IgD-negative memory B cell (primary cell): ENCODE results near the gene MDH2. TPM values are rescaled to one million over a fixed set of nuclear protein-coding genes. Genes with fewer than 3 reads are reported as not detected.
"Not testable (repeated sequence)": the region's sequence is repeated elsewhere in the genome, so short reads cannot be mapped to it uniquely, and the experiment has no call there.

ENCODE experiments used
- H3K27ac Mint-ChIP-seq, 3 donors: one replicate each; pipeline ENCODE4 v1.8.0; 2020 to 2022; ENCODE audit warnings: mild to moderate bottlenecking in 3 of 3, mixed read lengths in 3 of 3, moderate library complexity in 1 of 3
- H3K27me3 Mint-ChIP-seq: one replicate; pipeline ENCODE4 v1.8.0; 2021; ENCODE audit warnings: mixed read lengths
- H3K36me3 Mint-ChIP-seq: one replicate; pipeline ENCODE4 v1.8.0; 2020; ENCODE audit warnings: mild to moderate bottlenecking, mixed read lengths
- H3K4me1 Mint-ChIP-seq, 3 donors: one replicate each; pipeline ENCODE4 v1.8.0; 2020 to 2022; ENCODE audit warnings: mixed read lengths in 3 of 3, mild to moderate bottlenecking in 1 of 3
- H3K4me3 Mint-ChIP-seq, 4 donors: one replicate each; pipeline ENCODE4 v1.8.0; 2020 to 2022; ENCODE audit warnings: mild to moderate bottlenecking in 4 of 4, mixed read lengths in 4 of 4, moderate library complexity in 3 of 4
- H3K9me3 Mint-ChIP-seq, 3 donors: one replicate each; pipeline ENCODE4 v1.8.0; 2020 to 2021; ENCODE audit warnings: mixed read lengths in 3 of 3, mild to moderate bottlenecking in 1 of 3
- polyA plus RNA-seq: library from polyadenylated mRNA; unstranded; fragments of 300-500 nt; fragmentation: Illumina TruSeq; gene quantifications from one replicate; pipeline ENCODE4 v1.2.3, GENCODE V29; 2021

The MDH2 gene
- polyA plus RNA-seq, result 177 TPM

- H3K36me3 Mint-ChIP-seq, result no peaks in the 10 kb centered on the region
- peak within 1 kb of the TSS; percentile 80 to 97 (median 95) for H3K27ac Mint-ChIP-seq
- no peaks in the 10 kb centered on the region for H3K27me3 Mint-ChIP-seq
- H3K9me3 Mint-ChIP-seq, result no peaks in the 10 kb centered on the region
- H3K4me3 Mint-ChIP-seq, result peak within 1 kb of the TSS; percentile 88 to 99 (median 94)
- peaks cover 19 to 41% (median 24%) of the 10 kb centered on the region in 3 donors for H3K4me1 Mint-ChIP-seq
Observed at GRCh38 chr7:76047811-76048667, at the start of gene MDH2, which contains the start of gene STYXL1. Gene MDH2 (plus strand): TSS chr7:76048106. CDS start chr7:76048161, 55 bp downstream. Gene STYXL1 (minus strand): TSS chr7:76048000. CDS start chr7:76030523, 17,477 bp downstream.

GRCh38 chr7:76000566-76000965, 47.3 kb upstream of the MDH2 start:
- H3K27ac Mint-ChIP-seq, result no peak overlapping the region
- no peak overlapping the region for H3K4me3 Mint-ChIP-seq
- peaks cover 7% of the 10 kb centered on the region in 3 donors for H3K4me1 Mint-ChIP-seq
- no peaks in the 10 kb centered on the region for H3K9me3 Mint-ChIP-seq
- peaks cover 2% of the 10 kb centered on the region for H3K36me3 Mint-ChIP-seq
- no peaks in the 10 kb centered on the region for H3K27me3 Mint-ChIP-seq

GRCh38 chr7:76002139-76002538, 45.8 kb upstream of the MDH2 start:
- H3K36me3 Mint-ChIP-seq, result peaks cover 2% of the 10 kb centered on the region
- H3K27ac Mint-ChIP-seq, result no peak overlapping the region
- peaks cover 0 to 4% (median 4%) of the 10 kb centered on the region in 3 donors for H3K4me1 Mint-ChIP-seq
- no peaks in the 10 kb centered on the region for H3K9me3 Mint-ChIP-seq
- H3K4me3 Mint-ChIP-seq, result no peak overlapping the region
- no peaks in the 10 kb centered on the region for H3K27me3 Mint-ChIP-seq

GRCh38 chr7:76002822-76003221, 45.1 kb upstream of the MDH2 start:
- H3K36me3 Mint-ChIP-seq, result peaks cover 2% of the 10 kb centered on the region
- H3K4me3 Mint-ChIP-seq, result no peak overlapping the region
- H3K9me3 Mint-ChIP-seq, result no peaks in the 10 kb centered on the region
- no peaks in the 10 kb centered on the region for H3K27me3 Mint-ChIP-seq
- no peaks in the 10 kb centered on the region for H3K4me1 Mint-ChIP-seq
- peak overlapping the region in 1 of 3 donors; percentile 67 for H3K27ac Mint-ChIP-seq

- H3K36me3 Mint-ChIP-seq, result peaks cover 2% of the 10 kb centered on the region
- H3K4me1 Mint-ChIP-seq, result peaks cover 0 to 3% (median 0%) of the 10 kb centered on the region in 3 donors
- no peak overlapping the region for H3K27ac Mint-ChIP-seq
- H3K4me3 Mint-ChIP-seq, result no peak overlapping the region
- H3K27me3 Mint-ChIP-seq, result no peaks in the 10 kb centered on the region
- no peaks in the 10 kb centered on the region for H3K9me3 Mint-ChIP-seq
Observed at GRCh38 chr7:76003351-76003750, 44.6 kb upstream of the MDH2 start.

GRCh38 chr7:76005004-76005403, 42.9 kb upstream of the MDH2 start:
- H3K27ac Mint-ChIP-seq, H3K9me3 Mint-ChIP-seq, H3K4me1 Mint-ChIP-seq, H3K36me3 Mint-ChIP-seq, H3K4me3 Mint-ChIP-seq, H3K27me3 Mint-ChIP-seq: not testable (repeated sequence)

GRCh38 chr7:76008156-76008687, 39.7 kb upstream of the MDH2 start:
- Mint-ChIP-seq H3K9me3 (no peaks in the 10 kb centered on the region), H3K36me3 (peaks cover 2% of the 10 kb centered on the region), H3K27me3 (no peaks in the 10 kb centered on the region), H3K4me1 (peaks cover 6 to 10% (median 8%) of the 10 kb centered on the region in 3 donors), H3K27ac (no peak overlapping the region), H3K4me3 (no peak overlapping the region)

- H3K27ac Mint-ChIP-seq, result peak overlapping the region in 2 of 3 donors; percentile 75 to 84
- H3K4me3 Mint-ChIP-seq, result no peak overlapping the region
- H3K36me3 Mint-ChIP-seq, result peaks cover 5% of the 10 kb centered on the region
- peaks cover 6 to 10% (median 10%) of the 10 kb centered on the region in 3 donors for H3K4me1 Mint-ChIP-seq
- no peaks in the 10 kb centered on the region for H3K9me3 Mint-ChIP-seq
- no peaks in the 10 kb centered on the region for H3K27me3 Mint-ChIP-seq
Observed at GRCh38 chr7:76009672-76010600, 38.0 kb upstream of the MDH2 start.

- Mint-ChIP-seq H3K9me3 (no peaks in the 10 kb centered on the region), H3K36me3 (peaks cover 9% of the 10 kb centered on the region), H3K27me3 (no peaks in the 10 kb centered on the region), H3K4me1 (peaks cover 6 to 10% (median 10%) of the 10 kb centered on the region in 3 donors), H3K27ac (no peak overlapping the region), H3K4me3 (no peak overlapping the region)
Observed at GRCh38 chr7:76011442-76011861, 36.5 kb upstream of the MDH2 start.

GRCh38 chr7:76016191-76016947, 31.5 kb upstream of the MDH2 start:
- H3K9me3 Mint-ChIP-seq, result no peaks in the 10 kb centered on the region
- peaks cover 4 to 7% (median 5%) of the 10 kb centered on the region in 3 donors for H3K4me1 Mint-ChIP-seq
- no peaks in the 10 kb centered on the region for H3K27me3 Mint-ChIP-seq
- no peak overlapping the region for H3K27ac Mint-ChIP-seq
- H3K4me3 Mint-ChIP-seq, result no peak overlapping the region
- H3K36me3 Mint-ChIP-seq, result peaks cover 7% of the 10 kb centered on the region

GRCh38 chr7:76018520-76018919, 29.4 kb upstream of the MDH2 start:
- H3K27me3 Mint-ChIP-seq, H3K27ac Mint-ChIP-seq, H3K9me3 Mint-ChIP-seq, H3K4me1 Mint-ChIP-seq, H3K36me3 Mint-ChIP-seq, H3K4me3 Mint-ChIP-seq: not testable (repeated sequence)

GRCh38 chr7:76020031-76020714, 27.7 kb upstream of the MDH2 start:
- H3K27me3 Mint-ChIP-seq, result no peaks in the 10 kb centered on the region
- H3K4me3 Mint-ChIP-seq, result no peak overlapping the region
- peaks cover 4% of the 10 kb centered on the region for H3K36me3 Mint-ChIP-seq
- H3K9me3 Mint-ChIP-seq, result no peaks in the 10 kb centered on the region
- H3K4me1 Mint-ChIP-seq, result peaks cover 4 to 9% (median 4%) of the 10 kb centered on the region in 3 donors
- peak overlapping the region in 1 of 3 donors; percentile 63 for H3K27ac Mint-ChIP-seq

GRCh38 chr7:76022026-76022780, 25.7 kb upstream of the MDH2 start:
- peak overlapping the region in 1 of 4 donors; percentile 30 for H3K4me3 Mint-ChIP-seq

More at GRCh38 chr7:76022026-76022780, 25.7 kb upstream of the MDH2 start:
- Mint-ChIP-seq H3K27ac (no peak overlapping the region), H3K9me3 (no peaks in the 10 kb centered on the region), H3K4me1 (peaks cover 4 to 8% (median 4%) of the 10 kb centered on the region in 3 donors), H3K27me3 (no peaks in the 10 kb centered on the region), H3K36me3 (peaks cover 5% of the 10 kb centered on the region)
